Breast epithelium (tissue), 3 donors: ENCODE measurements around the gene KRT5.

Experiments used
- POLR2A ChIP-seq: fragments of 450-650 bp; IDR thresholded peaks from one replicate; pipeline ENCODE4 v1.6.1; 2016; ENCODE audit warnings: antibody characterized with exemption, mild to moderate bottlenecking, moderate library complexity
- TF ChIP-seq, protein P1 (sequence below), 3 donors: fragments of 450-650 bp; IDR thresholded peaks; one replicate each; pipeline ENCODE4 v1.5.1; 2016 to 2017; ENCODE audit warnings: antibody characterized with exemption in 3 of 3, mild to moderate bottlenecking in 3 of 3, moderate library complexity in 3 of 3

DNA sequence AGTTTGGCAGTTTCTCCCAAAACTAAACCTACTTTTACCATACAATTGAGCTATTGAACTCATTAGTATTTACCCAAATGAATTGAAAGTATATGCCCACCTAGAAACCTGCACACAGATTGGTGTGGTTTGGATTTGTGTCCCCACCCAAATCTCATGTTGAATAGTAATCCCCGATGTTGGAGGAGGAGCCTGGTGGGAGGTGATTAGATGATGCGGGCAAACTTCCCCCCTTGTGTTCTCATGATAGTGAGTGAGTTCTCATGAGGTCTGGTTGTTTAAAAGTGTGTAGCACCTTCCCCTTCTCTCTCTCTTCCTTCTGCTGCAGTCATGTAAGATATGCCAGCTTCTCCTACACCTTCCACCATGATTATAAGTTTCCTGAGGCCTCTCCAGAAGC is 42.5 kb downstream of the KRT5 start:
- TF ChIP-seq, protein P1, sequence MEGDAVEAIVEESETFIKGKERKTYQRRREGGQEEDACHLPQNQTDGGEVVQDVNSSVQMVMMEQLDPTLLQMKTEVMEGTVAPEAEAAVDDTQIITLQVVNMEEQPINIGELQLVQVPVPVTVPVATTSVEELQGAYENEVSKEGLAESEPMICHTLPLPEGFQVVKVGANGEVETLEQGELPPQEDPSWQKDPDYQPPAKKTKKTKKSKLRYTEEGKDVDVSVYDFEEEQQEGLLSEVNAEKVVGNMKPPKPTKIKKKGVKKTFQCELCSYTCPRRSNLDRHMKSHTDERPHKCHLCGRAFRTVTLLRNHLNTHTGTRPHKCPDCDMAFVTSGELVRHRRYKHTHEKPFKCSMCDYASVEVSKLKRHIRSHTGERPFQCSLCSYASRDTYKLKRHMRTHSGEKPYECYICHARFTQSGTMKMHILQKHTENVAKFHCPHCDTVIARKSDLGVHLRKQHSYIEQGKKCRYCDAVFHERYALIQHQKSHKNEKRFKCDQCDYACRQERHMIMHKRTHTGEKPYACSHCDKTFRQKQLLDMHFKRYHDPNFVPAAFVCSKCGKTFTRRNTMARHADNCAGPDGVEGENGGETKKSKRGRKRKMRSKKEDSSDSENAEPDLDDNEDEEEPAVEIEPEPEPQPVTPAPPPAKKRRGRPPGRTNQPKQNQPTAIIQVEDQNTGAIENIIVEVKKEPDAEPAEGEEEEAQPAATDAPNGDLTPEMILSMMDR (IDR thresholded peaks at IDR 0.05), result no peak
- TF ChIP-seq POLR2A, result no peak
